Activated CD4-positive, alpha-beta T cell treated with anti-CD3 and anti-CD28 coated beads, Interleukin-2, amount 50 U/mL, for 1 hour (primary cell): Measurements from ENCODE around the gene EPN1.
"Not testable (repeated sequence)": the region's sequence is repeated elsewhere in the genome, so short reads cannot be mapped to it uniquely, and the experiment has no call there.

Experiments
- DNase-seq: peaks from one replicate; pipeline ENCODE4 v3.0.0-alpha.2; 2020

Gene EPN1

DNA sequence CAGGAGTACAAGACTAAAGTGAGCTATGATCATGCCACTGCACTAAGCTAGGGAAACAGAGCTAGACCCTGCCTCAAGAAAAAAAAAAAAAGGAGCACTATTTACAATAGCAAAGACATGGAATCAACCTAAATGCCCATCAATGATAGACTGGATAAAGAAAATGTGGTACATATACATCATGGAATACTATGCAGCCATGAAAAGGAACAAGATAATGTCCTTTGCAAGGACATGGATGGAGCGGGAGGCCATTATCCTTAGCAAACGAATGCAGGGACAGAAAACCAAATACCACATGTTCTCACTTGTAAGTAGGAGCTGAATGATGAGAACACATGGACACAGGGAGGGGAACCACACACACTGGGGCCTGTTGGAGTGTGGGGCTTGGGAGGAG, 55.4 kb downstream of the EPN1 start:
- DNase-seq: not testable (repeated sequence)

DNA sequence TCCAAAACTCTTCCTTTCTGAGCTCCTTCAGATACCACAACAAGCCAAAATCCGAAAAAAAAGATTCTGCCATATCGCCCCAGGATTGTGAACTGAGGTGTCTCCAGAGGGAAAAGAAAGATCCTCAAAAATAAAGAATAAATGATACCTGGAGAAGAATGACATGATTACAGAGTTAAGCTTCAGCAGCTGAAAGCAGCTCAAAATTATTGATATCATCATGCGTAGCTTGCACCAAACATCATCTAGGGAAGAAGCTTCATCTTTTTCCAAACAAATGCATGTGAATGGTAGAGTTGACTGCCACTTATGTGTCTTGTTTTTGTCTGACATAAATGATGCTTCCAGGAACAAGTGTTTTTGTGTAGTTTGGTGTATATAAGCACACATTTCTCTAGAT, 63.3 kb downstream of the EPN1 start, which contains the start of gene NLRP9:
TSS of gene NLRP9 (minus strand) at position 101 of the 400 bp plus-strand sequence. CDS start at position 73, 28 bp downstream.
- no peak for DNase-seq

GRCh38 chr19:55750715-55751114, 75.7 kb downstream of the EPN1 start:
- DNase-seq: no peak

DNA sequence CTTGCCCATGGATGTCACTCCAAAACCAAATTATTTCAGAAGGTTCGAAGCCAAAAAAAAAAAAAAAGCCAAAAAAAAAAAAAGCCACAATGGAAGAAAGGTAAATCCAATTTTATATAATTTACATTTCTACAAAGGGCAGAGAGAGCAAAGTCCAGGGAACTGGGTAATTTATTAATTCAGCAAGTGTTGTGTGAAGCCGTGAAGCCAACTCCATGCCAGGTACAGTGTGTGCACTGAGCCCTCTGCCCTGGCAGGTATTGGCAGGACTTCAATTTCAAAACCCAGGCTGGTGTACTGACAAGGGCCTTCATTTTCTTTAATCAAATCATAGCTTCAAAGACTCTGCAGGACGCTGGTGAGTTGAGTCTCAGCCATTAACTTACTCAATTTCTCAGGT, 78.4 kb downstream of the EPN1 start:
- no peak for DNase-seq

DNA sequence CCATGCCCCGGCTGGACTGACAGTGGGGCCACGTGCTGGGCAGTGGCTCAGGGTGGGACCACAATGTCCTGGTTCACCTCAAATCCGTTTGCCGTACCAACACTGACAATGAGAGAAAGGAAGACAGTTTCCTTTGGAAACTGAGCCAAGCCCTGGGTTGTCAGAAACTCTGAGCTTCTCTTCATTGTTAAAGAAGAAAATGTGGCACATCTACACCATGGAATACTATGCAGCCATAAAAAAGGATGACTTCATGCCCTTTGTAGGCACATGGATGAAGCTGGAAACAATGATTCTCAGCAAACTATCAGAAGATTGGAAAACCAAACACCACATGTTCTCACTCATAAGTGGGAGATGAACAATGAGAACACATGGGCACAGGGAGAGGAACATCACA, 81.8 kb downstream of the EPN1 start:
- DNase-seq: not testable (repeated sequence)

DNA sequence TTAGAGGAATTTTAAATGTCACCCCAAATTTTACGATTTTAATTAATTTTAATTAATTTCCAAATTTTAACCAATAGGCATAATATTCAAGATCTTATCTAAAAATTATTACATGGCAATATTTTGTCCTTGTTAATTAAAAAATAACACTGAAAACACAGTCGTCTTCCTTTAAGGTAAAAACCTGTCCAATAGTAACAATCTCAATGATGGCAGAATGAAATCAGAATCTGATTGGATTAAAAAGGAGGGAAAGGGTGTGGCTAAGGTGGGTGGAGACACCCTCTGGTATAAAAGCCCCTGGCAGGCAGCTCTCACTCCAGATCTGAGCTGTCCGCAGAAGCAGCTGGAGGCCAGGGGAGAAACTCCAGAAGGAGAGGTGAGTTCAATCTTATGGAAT, 83.8 kb downstream of the EPN1 start, which contains the start of gene RFPL4A:
TSS of gene RFPL4A (plus strand) at position 301 of the 400 bp plus-strand sequence. CDS start 2,704 bp downstream, outside the sequence.
- not testable (repeated sequence) for DNase-seq
